Panc1 (cell line): ENCODE results near the gene CACNA2D4. TPM values are rescaled to one million over a fixed set of nuclear protein-coding genes. Genes with fewer than 3 reads are reported as not detected.

Experiments
- ATAC-seq: fragments of 200-7000 bp; cut with Tn5 transposase; 2 replicates; pipeline ENCODE4 v1.9.1; 2020; ENCODE audit warnings: mild to moderate bottlenecking, moderate library complexity
- BruUV-seq: library from RNA; stranded (reverse); fragments of 400-500 nt; replicated peaks from 2 replicates; lab custom pipeline; 2021; lab: Mats Ljungman, UMichigan
- CTCF ChIA-PET: fragments of 300-600 bp; sonication (Branson Sonifier 250); formaldehyde crosslinking; loops from one replicate; lab custom pipeline; 2022; ENCODE audit warnings: antibody characterized with exemption; lab: Charles Lee
- POLR2A ChIA-PET: fragments of 300-600 bp; sonication (Branson Sonifier 250); formaldehyde crosslinking; loops from one replicate; lab custom pipeline; 2022; ENCODE audit warnings: antibody characterized with exemption; lab: Charles Lee
- DNase-seq: peaks from one replicate; pipeline ENCODE4 v3.0.0-alpha.2; 2010; ENCODE audit warnings: low read depth, low spot score
- H3K27ac ChIP-seq: 2 replicates; pipeline ENCODE4 v1.5.1; 2011; ENCODE audit warnings: mild to moderate bottlenecking, low read length, inconsistent platforms
- H3K27me3 ChIP-seq: fragments of 200-500 bp; sonication (Bioruptor generic); 2 replicates; pipeline ENCODE4 v1.6.0; 2014; ENCODE audit warnings: low read length, inconsistent platforms; ENCODE audit not compliant: control insufficient read depth, insufficient read depth
- H3K36me3 ChIP-seq: fragments of 200-500 bp; sonication (Bioruptor generic); 2 replicates; pipeline ENCODE4 v1.5.1; 2014; ENCODE audit warnings: inconsistent platforms, mild to moderate bottlenecking, low read length, moderate library complexity; ENCODE audit not compliant: control insufficient read depth, insufficient read depth
- H3K4me1 ChIP-seq: 2 replicates; pipeline ENCODE4 v1.5.1; 2011; ENCODE audit warnings: inconsistent platforms, mild to moderate bottlenecking, low read length, moderate library complexity; ENCODE audit not compliant: control insufficient read depth, insufficient read depth
- H3K4me3 ChIP-seq, 2 experiments: 2 replicates each; pipeline ENCODE4 v1.5.1; 2011 to 2012; ENCODE audit warnings: low read depth in 2 of 2, low read length in 2 of 2, mild to moderate bottlenecking in 2 of 2, inconsistent platforms in 1 of 2, moderate library complexity in 1 of 2
- H3K9me3 ChIP-seq: fragments of 200-500 bp; sonication (Bioruptor generic); 2 replicates; pipeline ENCODE4 v1.5.1; 2014; ENCODE audit warnings: low read depth, mild to moderate bottlenecking, inconsistent platforms, low read length, moderate library complexity; ENCODE audit not compliant: control insufficient read depth, insufficient read depth
- CTCF ChIP-seq: fragments of 450-650 bp; IDR thresholded peaks from 2 replicates; pipeline ENCODE4 v1.5.1; 2017; ENCODE audit warnings: mild to moderate bottlenecking
- POLR2AphosphoS5 ChIP-seq: IDR thresholded peaks from 2 replicates; pipeline ENCODE4 v1.6.1; 2012; ENCODE audit warnings: mild to moderate bottlenecking, low read depth, low read length, moderate library complexity
- REST ChIP-seq, 2 experiments: IDR thresholded peaks; 2 replicates each; pipeline ENCODE4 v1.6.1; 2011 to 2012; ENCODE audit warnings: low read depth in 2 of 2, control low read depth in 1 of 2, low read length in 1 of 2, mild to moderate bottlenecking in 1 of 2, moderate library complexity in 1 of 2; ENCODE audit not compliant: insufficient read depth in 1 of 2
- SIN3A ChIP-seq: IDR thresholded peaks from 2 replicates; pipeline ENCODE4 v1.6.1; 2012; ENCODE audit warnings: low read depth, mild to moderate bottlenecking, low read length, moderate library complexity, borderline replicate concordance; ENCODE audit not compliant: insufficient read depth
- TCF7L2 ChIP-seq: IDR thresholded peaks from 2 replicates; pipeline ENCODE4 v1.6.1; 2011; ENCODE audit warnings: mild to moderate bottlenecking, low read depth, low read length, inconsistent platforms
- in situ Hi-C: cut with HindIII; loops from 2 replicates; pipeline ENCODE4 v1.10.0; 2016; ENCODE audit warnings: low sequenced_read_pairs, low pct_unique_long_range_greater_than_20kb
- intact Hi-C: fragments of 100-400 bp; cut with micrococcal nuclease; formaldehyde crosslinking; loops from one replicate; pipeline ENCODE4 v1.10.0; 2022; ENCODE audit not compliant: unreplicated experiment
- total RNA-seq: library from RNA; stranded (reverse); gene quantifications from one replicate; pipeline ENCODE4 v1.2.1, GENCODE V29; 2021; ENCODE audit not compliant: unreplicated experiment

Gene CACNA2D4
- total RNA-seq, 1 experiment from 2014 or later = 0.15 TPM

GRCh38 chr12:1852076-1852475 lies 66.4 kb downstream of the CACNA2D4 start:
- DNase-seq (no peak), ATAC-seq (no peak)
- intact Hi-C loops (no loop called here), in situ Hi-C loops (no loop called here)
- no peak overlapping the region for H3K4me3 ChIP-seq
- H3K36me3 ChIP-seq = no peaks in the 10 kb centered on the region
- no peaks in the 10 kb centered on the region for H3K27me3 ChIP-seq
- BruUV-seq = no TSS peak
- ChIA-PET POLR2A (no interaction called here), CTCF (no interaction called here)
- H3K27ac ChIP-seq = no peak overlapping the region
- no peaks in the 10 kb centered on the region for H3K9me3 ChIP-seq
- TF ChIP-seq TCF7L2 (no peak), POLR2AphosphoS5 (no peak), SIN3A (no peak), REST (IDR thresholded peaks at IDR 0.05; ENCODE audit: insufficient read depth in 1 of 2, low read depth in 2 of 2, low read length in 1 of 2) (no peak), CTCF (no peak)
- no peaks in the 10 kb centered on the region for H3K4me1 ChIP-seq

- POLR2A ChIA-PET = no interaction called here
- Histone ChIP-seq H3K4me1 (no peaks in the 10 kb centered on the region), H3K9me3 (no peaks in the 10 kb centered on the region), H3K27me3 (no peaks in the 10 kb centered on the region), H3K4me3 (no peak overlapping the region), H3K27ac (no peak overlapping the region), H3K36me3 (no peaks in the 10 kb centered on the region)
- TF ChIP-seq TCF7L2 (no peak), REST (IDR thresholded peaks at IDR 0.05; ENCODE audit: insufficient read depth in 1 of 2, low read depth in 2 of 2, low read length in 1 of 2) (no peak), SIN3A (no peak), POLR2AphosphoS5 (no peak), CTCF (no peak)
- in situ Hi-C loops (no loop called here), intact Hi-C loops (no loop called here)
- DNase-seq (no peak), ATAC-seq (no peak)
- BruUV-seq = no TSS peak
- CTCF ChIA-PET = no interaction called here
These were observed 67.2 kb downstream of the CACNA2D4 start for GRCh38 chr12:1851151-1851701.
